K562 (cell line): ENCODE data around the gene AJUBA.

ENCODE experiments used
- CTCF ChIP-seq, 3 experiments: IDR thresholded peaks in 2 of 3; conservative IDR thresholded peaks in 1 of 3; 2 replicates each; pipeline ENCODE4 v1.5.1; 2011 to 2012; ENCODE audit warnings: low read length in 3 of 3, mild to moderate bottlenecking in 3 of 3, control low read depth in 2 of 3, improper control_type of control experiment in 1 of 3, inconsistent platforms in 1 of 3, low read depth in 1 of 3, mixed read lengths in 1 of 3, moderate library complexity in 1 of 3; ENCODE audit not compliant: insufficient read depth in 2 of 3
- ZNF354B ChIP-seq: fragments of 250-450 bp; sonication (Bioruptor Pico); IDR thresholded peaks from 2 replicates; pipeline ENCODE4 v1.4.0; 2020

- no peak for TF ChIP-seq ZNF354B (CRISPR knock-in tag)
- TF ChIP-seq CTCF (IDR thresholded peaks at IDR 0.05 in 2 of 3, conservative IDR thresholded peaks at IDR 0.05 in 1 of 3; ENCODE audit: insufficient read depth in 2 of 3, low read depth in 1 of 3, low read length in 3 of 3) = no peak
These were observed 20.2 kb downstream of the AJUBA start for GRCh38 chr14:22962061-22962676.
